ENCODE data around the gene MCF2L. TPM values are rescaled to one million over a fixed set of nuclear protein-coding genes. Genes with fewer than 3 reads are reported as not detected.

Gene MCF2L
- polyA plus RNA-seq, 1 donor = 30.9 TPM

DNA sequence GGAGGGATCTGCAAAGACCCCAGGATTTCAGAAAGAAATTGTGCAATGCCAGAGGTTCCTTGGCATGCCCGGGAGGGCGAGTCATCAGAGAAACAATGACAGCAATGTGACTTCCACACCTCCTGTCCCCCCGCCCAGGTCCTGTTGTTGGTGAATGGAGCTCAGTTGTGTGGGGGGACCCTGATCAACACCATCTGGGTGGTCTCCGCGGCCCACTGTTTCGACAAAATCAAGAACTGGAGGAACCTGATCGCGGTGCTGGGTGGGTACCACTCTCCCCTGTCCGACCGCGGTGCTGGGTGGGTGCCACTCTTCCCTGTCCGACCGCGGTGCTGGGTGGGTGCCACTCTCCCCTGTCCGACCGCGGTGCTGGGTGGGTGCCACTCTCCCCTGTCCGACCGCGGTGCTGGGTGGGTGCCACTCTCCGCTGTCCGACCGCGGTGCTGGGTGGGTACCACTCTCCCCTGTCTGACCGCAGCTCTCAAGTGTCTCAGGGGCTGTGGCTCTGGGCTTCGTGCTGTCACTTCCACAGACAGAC is 148.4 kb downstream of the MCF2L start:
- Histone ChIP-seq H3K4me1 (ENCODE audit: control insufficient read depth, insufficient read depth, low read length) (peaks cover 8% of the 10 kb centered on the region), H3K27ac (ENCODE audit: low read length) (no peak overlapping the region), H3K36me3 (ENCODE audit: control insufficient read depth, insufficient read depth, low read length) (no peaks in the 10 kb centered on the region), H3K27me3 (ENCODE audit: control insufficient read depth, insufficient read depth, low read length) (no peaks in the 10 kb centered on the region), H3K9me3 (ENCODE audit: control insufficient read depth, low read depth, low read length) (no peaks in the 10 kb centered on the region), H3K4me3 (ENCODE audit: low read length) (no peak overlapping the region)
- WGBS (ENCODE audit: insufficient coverage, low lambda C conversion rate) = no CpG with 5 or more reads among the region's 26 CpGs
- DNase-seq = no peak

DNA sequence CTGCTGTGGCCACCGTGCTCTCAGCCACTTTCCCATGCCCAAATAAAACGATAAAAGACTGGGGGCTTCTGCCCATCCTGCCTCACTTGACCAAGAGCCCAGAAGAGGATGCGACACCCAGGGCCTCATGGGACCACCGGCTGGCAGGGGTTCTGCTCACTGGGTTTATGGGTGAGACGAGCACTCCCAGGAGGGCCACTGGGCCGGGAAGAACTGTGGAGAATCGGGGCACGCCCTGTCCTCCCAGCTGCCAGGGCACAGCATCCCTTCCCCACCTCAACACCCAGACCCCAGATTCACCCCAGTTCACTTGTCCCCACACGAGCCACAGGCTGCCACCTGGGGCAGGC is 148.9 kb downstream of the MCF2L start:
- H3K4me1 ChIP-seq (ENCODE audit: control insufficient read depth, insufficient read depth, low read length) = peaks cover 10% of the 10 kb centered on the region
- H3K27ac ChIP-seq (ENCODE audit: low read length) = no peak overlapping the region
- H3K4me3 ChIP-seq (ENCODE audit: low read length) = no peak overlapping the region
- no CpG with 5 or more reads among the region's 9 CpGs for WGBS (ENCODE audit: insufficient coverage, low lambda C conversion rate)
- no peaks in the 10 kb centered on the region for H3K27me3 ChIP-seq (ENCODE audit: control insufficient read depth, insufficient read depth, low read length)
- H3K9me3 ChIP-seq (ENCODE audit: control insufficient read depth, low read depth, low read length) = no peaks in the 10 kb centered on the region
- no peaks in the 10 kb centered on the region for H3K36me3 ChIP-seq (ENCODE audit: control insufficient read depth, insufficient read depth, low read length)
- DNase-seq = no peak

DNA sequence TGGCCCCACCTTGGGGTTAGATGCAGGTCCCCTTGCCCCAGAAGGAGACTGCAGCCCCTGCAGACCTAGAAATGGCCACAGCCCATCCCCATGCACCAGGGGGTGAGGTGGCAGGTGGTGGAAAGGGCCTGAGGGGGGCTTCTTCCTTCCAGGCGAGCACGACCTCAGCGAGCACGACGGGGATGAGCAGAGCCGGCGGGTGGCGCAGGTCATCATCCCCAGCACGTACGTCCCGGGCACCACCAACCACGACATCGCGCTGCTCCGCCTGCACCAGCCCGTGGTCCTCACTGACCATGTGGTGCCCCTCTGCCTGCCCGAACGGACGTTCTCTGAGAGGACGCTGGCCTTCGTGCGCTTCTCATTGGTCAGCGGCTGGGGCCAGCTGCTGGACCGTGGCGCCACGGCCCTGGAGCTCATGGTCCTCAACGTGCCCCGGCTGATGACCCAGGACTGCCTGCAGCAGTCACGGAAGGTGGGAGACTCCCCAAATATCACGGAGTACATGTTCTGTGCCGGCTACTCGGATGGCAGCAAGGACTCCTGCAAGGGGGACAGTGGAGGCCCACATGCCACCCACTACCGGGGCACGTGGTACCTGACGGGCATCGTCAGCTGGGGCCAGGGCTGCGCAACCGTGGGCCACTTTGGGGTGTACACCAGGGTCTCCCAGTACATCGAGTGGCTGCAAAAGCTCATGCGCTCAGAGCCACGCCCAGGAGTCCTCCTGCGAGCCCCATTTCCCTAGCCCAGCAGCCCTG is 149.4 kb downstream of the MCF2L start:
- Histone ChIP-seq H3K36me3 (ENCODE audit: control insufficient read depth, insufficient read depth, low read length) (no peaks in the 10 kb centered on the region), H3K9me3 (ENCODE audit: control insufficient read depth, low read depth, low read length) (no peaks in the 10 kb centered on the region), H3K4me1 (ENCODE audit: control insufficient read depth, insufficient read depth, low read length) (peaks cover 15% of the 10 kb centered on the region), H3K27me3 (ENCODE audit: control insufficient read depth, insufficient read depth, low read length) (no peaks in the 10 kb centered on the region), H3K27ac (ENCODE audit: low read length) (no peak overlapping the region), H3K4me3 (ENCODE audit: low read length) (no peak overlapping the region)
- no peak for DNase-seq
- no CpG with 5 or more reads among the region's 42 CpGs for WGBS (ENCODE audit: insufficient coverage, low lambda C conversion rate)

DNA sequence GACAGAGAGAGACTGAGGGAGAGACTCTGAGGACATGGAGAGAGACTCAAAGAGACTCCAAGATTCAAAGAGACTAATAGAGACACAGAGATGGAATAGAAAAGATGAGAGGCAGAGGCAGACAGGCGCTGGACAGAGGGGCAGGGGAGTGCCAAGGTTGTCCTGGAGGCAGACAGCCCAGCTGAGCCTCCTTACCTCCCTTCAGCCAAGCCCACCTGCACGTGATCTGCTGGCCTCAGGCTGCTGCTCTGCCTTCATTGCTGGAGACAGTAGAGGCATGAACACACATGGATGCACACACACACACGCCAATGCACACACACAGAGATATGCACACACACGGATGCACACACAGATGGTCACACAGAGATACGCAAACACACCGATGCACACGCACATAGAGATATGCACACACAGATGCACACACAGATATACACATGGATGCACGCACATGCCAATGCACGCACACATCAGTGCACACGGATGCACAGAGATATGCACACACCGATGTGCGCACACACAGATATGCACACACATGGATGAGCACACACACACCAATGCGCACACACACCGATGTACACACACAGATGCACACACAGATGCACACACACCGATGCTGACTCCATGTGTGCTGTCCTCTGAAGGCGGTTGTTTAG is 150.3 kb downstream of the MCF2L start:
- no peaks in the 10 kb centered on the region for H3K27me3 ChIP-seq (ENCODE audit: control insufficient read depth, insufficient read depth, low read length)
- no peak overlapping the region for H3K27ac ChIP-seq (ENCODE audit: low read length)
- H3K36me3 ChIP-seq (ENCODE audit: control insufficient read depth, insufficient read depth, low read length) = no peaks in the 10 kb centered on the region
- H3K4me3 ChIP-seq (ENCODE audit: low read length) = no peak overlapping the region
- peaks cover 22% of the 10 kb centered on the region for H3K4me1 ChIP-seq (ENCODE audit: control insufficient read depth, insufficient read depth, low read length)
- WGBS (ENCODE audit: insufficient coverage, low lambda C conversion rate) = 60% methylated on average over 1 of the region's 16 CpGs
- no peak for DNase-seq
- H3K9me3 ChIP-seq (ENCODE audit: control insufficient read depth, low read depth, low read length) = no peaks in the 10 kb centered on the region

DNA sequence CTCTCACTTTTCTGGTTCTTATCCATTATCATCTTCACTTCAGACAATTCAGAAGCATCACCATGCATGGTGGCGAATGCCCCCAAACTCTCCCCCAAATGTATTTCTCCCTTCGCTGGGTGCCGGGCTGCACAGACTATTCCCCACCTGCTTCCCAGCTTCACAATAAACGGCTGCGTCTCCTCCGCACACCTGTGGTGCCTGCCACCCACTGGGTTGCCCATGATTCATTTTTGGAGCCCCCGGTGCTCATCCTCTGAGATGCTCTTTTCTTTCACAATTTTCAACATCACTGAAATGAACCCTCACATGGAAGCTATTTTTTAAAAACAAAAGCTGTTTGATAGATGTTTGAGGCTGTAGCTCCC is 150.8 kb downstream of the MCF2L start:
- Histone ChIP-seq H3K4me1 (ENCODE audit: control insufficient read depth, insufficient read depth, low read length) (peaks cover 24% of the 10 kb centered on the region), H3K27me3 (ENCODE audit: control insufficient read depth, insufficient read depth, low read length) (no peaks in the 10 kb centered on the region), H3K27ac (ENCODE audit: low read length) (no peak overlapping the region), H3K4me3 (ENCODE audit: low read length) (no peak overlapping the region), H3K36me3 (ENCODE audit: control insufficient read depth, insufficient read depth, low read length) (no peaks in the 10 kb centered on the region), H3K9me3 (ENCODE audit: control insufficient read depth, low read depth, low read length) (no peaks in the 10 kb centered on the region)
- WGBS (ENCODE audit: insufficient coverage, low lambda C conversion rate) = 100% methylated on average over 1 of the region's 7 CpGs
- no peak for DNase-seq

DNA sequence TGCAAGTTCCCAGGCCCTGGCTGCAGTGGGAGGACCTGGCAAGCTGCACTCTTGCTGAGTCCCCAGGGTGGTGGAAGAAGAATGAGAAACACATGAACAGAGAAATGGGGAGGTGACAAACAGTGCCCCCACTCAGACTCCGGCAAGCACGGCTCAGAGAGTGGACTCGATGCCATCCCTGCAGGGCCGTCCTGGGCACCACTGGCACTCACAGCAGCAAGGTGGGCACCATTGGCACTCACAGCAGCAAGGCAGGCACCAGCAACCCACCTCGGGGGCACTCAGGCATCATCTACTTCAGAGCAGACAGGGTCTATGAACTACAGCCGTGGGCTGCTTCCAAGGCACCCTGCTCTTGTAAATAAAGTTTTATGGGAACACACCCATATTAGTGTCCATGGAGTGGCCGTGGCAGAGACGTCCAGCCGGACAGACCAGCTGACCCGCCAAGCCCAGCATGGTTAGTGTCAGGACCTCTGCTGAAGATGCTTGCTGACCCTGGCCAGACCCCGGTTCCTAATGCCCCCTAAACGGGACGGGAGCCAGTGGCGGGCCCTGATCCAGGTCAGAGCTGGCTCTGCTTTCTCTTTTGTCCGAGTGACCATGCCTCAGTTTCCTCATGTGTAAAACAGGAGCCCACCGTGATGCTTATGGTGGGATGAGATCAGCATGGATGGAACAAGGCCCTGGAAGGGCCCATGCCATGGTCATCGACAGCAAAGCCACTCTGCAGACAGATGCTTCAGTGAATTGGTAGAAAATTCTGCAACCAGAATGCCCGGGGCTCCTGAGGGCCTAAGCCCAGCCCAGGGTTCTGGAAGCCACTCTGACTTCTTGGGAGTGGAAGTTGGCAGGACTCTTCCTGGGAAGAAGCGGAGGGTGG is 151.5 kb downstream of the MCF2L start:
- Histone ChIP-seq H3K36me3 (ENCODE audit: control insufficient read depth, insufficient read depth, low read length) (no peaks in the 10 kb centered on the region), H3K4me1 (ENCODE audit: control insufficient read depth, insufficient read depth, low read length) (peaks cover 24% of the 10 kb centered on the region), H3K4me3 (ENCODE audit: low read length) (no peak overlapping the region), H3K27me3 (ENCODE audit: control insufficient read depth, insufficient read depth, low read length) (no peaks in the 10 kb centered on the region), H3K9me3 (ENCODE audit: control insufficient read depth, low read depth, low read length) (no peaks in the 10 kb centered on the region), H3K27ac (ENCODE audit: low read length) (no peak overlapping the region)
- no CpG with 5 or more reads among the region's 19 CpGs for WGBS (ENCODE audit: insufficient coverage, low lambda C conversion rate)
- no peak for DNase-seq

DNA sequence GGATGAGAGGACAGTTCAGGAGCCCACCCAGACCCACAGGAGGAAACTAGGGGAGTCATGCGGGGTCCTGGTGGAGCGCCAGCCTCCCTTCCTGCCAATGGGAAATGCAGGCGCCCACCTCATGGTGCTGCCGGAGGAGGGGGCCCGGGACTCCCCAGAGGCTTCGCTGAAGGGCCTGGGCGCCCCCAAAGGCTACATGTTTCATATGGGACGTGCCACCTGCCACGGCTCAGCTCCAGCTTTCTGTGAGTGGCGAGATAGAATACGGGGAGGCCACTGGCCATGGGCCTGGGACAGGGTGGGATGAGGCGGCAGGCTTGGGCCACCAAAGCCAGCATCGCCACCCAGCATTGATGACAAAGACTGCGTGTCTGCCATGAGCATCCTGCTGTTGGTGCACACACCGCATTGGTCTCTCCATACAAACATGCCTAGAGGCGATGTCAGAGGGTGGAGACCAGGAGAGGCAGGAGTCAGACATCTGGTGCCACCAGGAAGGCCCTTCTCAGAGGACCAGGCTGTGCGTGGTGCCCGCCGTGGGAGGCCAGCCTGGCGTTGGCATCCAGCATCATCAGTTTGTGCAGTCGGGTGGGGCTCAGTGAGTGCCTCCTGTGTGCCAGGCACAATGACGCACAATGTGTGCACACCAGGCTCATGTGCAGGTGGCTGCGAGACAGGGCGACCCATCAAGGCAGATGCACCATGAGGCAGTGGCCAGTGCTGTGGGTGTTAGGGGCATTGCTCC is 152.3 kb downstream of the MCF2L start:
- DNase-seq = no peak
- H3K27me3 ChIP-seq (ENCODE audit: control insufficient read depth, insufficient read depth, low read length) = no peaks in the 10 kb centered on the region
- H3K36me3 ChIP-seq (ENCODE audit: control insufficient read depth, insufficient read depth, low read length) = no peaks in the 10 kb centered on the region
- WGBS (ENCODE audit: insufficient coverage, low lambda C conversion rate) = no CpG with 5 or more reads among the region's 24 CpGs
- H3K4me3 ChIP-seq (ENCODE audit: low read length) = no peak overlapping the region
- H3K9me3 ChIP-seq (ENCODE audit: control insufficient read depth, low read depth, low read length) = no peaks in the 10 kb centered on the region
- H3K4me1 ChIP-seq (ENCODE audit: control insufficient read depth, insufficient read depth, low read length) = peaks cover 24% of the 10 kb centered on the region
- no peak overlapping the region for H3K27ac ChIP-seq (ENCODE audit: low read length)

DNA sequence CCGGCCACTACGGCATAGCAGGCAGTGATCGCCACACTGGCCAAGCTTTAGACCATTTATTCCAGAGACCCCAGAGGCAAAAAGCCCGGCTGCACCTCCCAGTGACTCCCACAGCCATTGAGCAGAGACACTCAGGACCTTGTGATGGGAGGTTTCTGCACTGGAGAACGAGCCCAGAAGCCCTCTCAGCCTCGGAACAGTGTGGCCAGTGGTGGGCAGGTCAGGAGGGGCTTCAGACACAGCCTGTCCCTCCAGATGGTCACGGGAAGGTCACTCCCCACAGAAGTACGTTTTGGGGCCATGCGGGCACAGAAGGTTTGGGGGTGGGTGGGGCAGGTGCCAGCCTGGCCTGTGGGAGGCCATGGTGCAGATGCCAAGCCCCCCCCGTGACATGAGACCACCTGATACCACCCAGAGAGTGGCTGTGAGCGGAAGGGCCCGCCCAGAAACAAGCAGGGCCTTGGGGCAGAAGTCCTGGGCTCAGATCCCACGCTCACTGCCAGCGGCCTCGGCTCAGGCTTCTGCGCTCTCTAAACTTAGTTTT is 153.0 kb downstream of the MCF2L start:
- no peak overlapping the region for H3K4me3 ChIP-seq (ENCODE audit: low read length)
- 60% methylated on average over 1 of the region's 16 CpGs for WGBS (ENCODE audit: insufficient coverage, low lambda C conversion rate)
- DNase-seq = no peak

DNA sequence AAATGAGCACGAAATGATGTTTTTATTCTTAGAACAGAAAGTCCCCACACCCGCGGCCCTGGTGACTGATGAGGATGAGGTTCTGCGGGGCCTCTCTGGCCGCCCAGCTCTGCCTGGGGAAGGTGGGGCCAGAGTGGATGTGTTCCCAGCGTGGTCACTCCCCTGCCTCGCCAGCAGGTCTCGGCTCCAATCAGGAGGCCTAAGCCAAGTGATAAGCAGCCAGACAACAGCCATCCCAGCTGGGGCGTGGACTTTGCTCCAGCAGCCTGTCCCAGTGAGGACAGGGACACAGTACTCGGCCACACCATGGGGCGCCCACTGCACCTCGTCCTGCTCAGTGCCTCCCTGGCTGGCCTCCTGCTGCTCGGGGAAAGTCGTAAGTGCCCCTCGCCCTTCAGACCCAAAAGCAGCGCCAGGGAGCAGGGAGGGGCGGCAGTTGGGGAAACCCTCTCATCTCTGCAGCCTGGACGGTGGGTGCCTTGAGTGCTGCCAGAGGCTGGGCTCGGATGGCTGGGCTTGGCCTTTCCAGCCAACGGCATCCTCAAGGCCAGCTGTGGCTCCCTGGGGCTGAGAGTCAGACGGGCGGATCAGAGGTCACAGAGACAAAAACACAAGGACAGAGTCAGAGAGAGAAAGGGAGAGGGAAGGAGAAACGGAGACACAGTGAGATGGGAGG is 153.7 kb downstream of the MCF2L start, which contains the start of gene F10:
Gene F10 (plus strand): TSS at position 250 of the 676 bp plus-strand sequence. CDS start 57 bp downstream, at position 307.
- Histone ChIP-seq H3K4me1 (ENCODE audit: control insufficient read depth, insufficient read depth, low read length) (peaks cover 24% of the 10 kb centered on the region), H3K27me3 (ENCODE audit: control insufficient read depth, insufficient read depth, low read length) (no peaks in the 10 kb centered on the region), H3K27ac (ENCODE audit: low read length) (peak within 1 kb of the TSS; percentile 89), H3K9me3 (ENCODE audit: control insufficient read depth, low read depth, low read length) (no peaks in the 10 kb centered on the region), H3K4me3 (ENCODE audit: low read length) (peak within 1 kb of the TSS; percentile 61), H3K36me3 (ENCODE audit: control insufficient read depth, insufficient read depth, low read length) (no peaks in the 10 kb centered on the region)
- no CpG with 5 or more reads among the region's 23 CpGs for WGBS (ENCODE audit: insufficient coverage, low lambda C conversion rate)
- DNase-seq = peak; percentile 95 to 97

More for the DNA sequence above, 153.0 kb downstream of the MCF2L start:
- Histone ChIP-seq H3K27ac (ENCODE audit: low read length) (peak overlapping the region; percentile 89), H3K4me1 (ENCODE audit: control insufficient read depth, insufficient read depth, low read length) (peaks cover 24% of the 10 kb centered on the region), H3K9me3 (ENCODE audit: control insufficient read depth, low read depth, low read length) (no peaks in the 10 kb centered on the region), H3K27me3 (ENCODE audit: control insufficient read depth, insufficient read depth, low read length) (no peaks in the 10 kb centered on the region), H3K36me3 (ENCODE audit: control insufficient read depth, insufficient read depth, low read length) (no peaks in the 10 kb centered on the region)

All from large intestine (tissue), 3 donors.